Spleen (tissue), 7 donors: ENCODE results near the gene HACD4.

Source experiments
- POLR2A ChIP-seq, 3 donors: fragments of 450-650 bp; IDR thresholded peaks; one replicate each; pipeline ENCODE4 v1.5.1; 2017; ENCODE audit warnings: antibody characterized with exemption in 3 of 3, mild to moderate bottlenecking in 1 of 3
- POLR2AphosphoS5 ChIP-seq, 3 donors: sonication (generic); formaldehyde crosslinking; IDR thresholded peaks; one replicate each; pipeline ENCODE4 v1.5.1; 2017; ENCODE audit warnings: antibody characterized with exemption in 3 of 3
- TF ChIP-seq, protein P1 (sequence below), 11 experiments: fragments of 200-600 bp in 7 of 11; fragments of 450-650 bp in 4 of 11; sonication (generic) in 4 of 11; IDR thresholded peaks in 8 of 11; conservative IDR thresholded peaks in 3 of 11; 1 replicate in 7 of 11; 2 replicates in 4 of 11; pipeline versions ENCODE4 v1.4.0 to v1.8.0; 2016 to 2021; ENCODE audit warnings: antibody characterized with exemption in 11 of 11, inconsistent platforms in 4 of 11, mild to moderate bottlenecking in 1 of 11
- donor health status: DM: no; HTN: no; CAD: no; lungs with moderate emphysema.
- donor health status: DM: no; HTN: no; CAD: no.
- donor health status: DM: no; HTN: no; CAD: no.

DNA sequence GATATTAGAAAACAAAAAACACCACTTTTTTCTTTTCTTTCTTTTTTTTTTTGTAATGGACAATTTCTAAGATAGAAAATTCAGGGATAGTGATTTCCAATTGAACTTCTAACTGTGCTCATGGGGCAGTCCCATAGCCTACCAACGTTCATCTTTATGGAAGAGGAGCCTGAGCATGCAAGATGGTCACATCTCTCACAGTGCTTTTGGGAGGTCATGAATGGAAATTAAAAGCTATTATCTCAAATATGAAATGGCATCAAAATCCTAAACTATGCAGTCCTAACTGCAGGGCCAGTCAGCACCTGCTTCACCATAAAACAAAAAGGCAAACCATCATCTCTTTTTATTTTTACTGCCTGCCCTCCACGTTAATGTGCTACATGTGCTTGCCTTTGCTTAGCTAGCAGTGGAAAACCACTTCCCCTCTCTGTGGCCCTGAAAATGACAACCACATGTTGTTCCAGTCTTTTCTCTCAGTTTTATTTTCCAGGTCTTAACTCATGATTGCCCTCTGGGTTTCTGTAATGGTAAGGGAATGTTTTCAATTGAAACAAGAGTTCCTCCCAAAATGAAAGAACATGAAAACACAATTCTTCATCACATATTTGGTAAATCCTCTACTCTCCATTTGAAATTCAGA is 29.6 kb upstream of the HACD4 start:
- TF ChIP-seq, protein P1, sequence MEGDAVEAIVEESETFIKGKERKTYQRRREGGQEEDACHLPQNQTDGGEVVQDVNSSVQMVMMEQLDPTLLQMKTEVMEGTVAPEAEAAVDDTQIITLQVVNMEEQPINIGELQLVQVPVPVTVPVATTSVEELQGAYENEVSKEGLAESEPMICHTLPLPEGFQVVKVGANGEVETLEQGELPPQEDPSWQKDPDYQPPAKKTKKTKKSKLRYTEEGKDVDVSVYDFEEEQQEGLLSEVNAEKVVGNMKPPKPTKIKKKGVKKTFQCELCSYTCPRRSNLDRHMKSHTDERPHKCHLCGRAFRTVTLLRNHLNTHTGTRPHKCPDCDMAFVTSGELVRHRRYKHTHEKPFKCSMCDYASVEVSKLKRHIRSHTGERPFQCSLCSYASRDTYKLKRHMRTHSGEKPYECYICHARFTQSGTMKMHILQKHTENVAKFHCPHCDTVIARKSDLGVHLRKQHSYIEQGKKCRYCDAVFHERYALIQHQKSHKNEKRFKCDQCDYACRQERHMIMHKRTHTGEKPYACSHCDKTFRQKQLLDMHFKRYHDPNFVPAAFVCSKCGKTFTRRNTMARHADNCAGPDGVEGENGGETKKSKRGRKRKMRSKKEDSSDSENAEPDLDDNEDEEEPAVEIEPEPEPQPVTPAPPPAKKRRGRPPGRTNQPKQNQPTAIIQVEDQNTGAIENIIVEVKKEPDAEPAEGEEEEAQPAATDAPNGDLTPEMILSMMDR (IDR thresholded peaks at IDR 0.05 in 8 of 11, conservative IDR thresholded peaks at IDR 0.05 in 3 of 11), result no peak
- TF ChIP-seq POLR2A (IDR thresholded peaks at IDR 0.05) (no peak), POLR2AphosphoS5 (IDR thresholded peaks at IDR 0.05) (no peak)
